HUDEP-2 (cell line): ENCODE results near the gene HTATIP2.
"Not testable (repeated sequence)": the region's sequence is repeated elsewhere in the genome, so short reads cannot be mapped to it uniquely, and the experiment has no call there.

Experiments
- DNase-seq, 76 experiments: peaks; one replicate each; lab custom pipeline; 2025; ENCODE audit not compliant: unreplicated experiment in 76 of 76; lab: John Stamatoyannopoulos, UW

Gene HTATIP2

GRCh38 chr11:20368438-20368837, 4.9 kb downstream of the HTATIP2 start:
- DNase-seq: peak in 4 of 76 experiments; percentile 9 to 45 (median 24)

GRCh38 chr11:20369826-20370225, 6.3 kb downstream of the HTATIP2 start:
- DNase-seq: no peak

GRCh38 chr11:20372081-20372626, 8.6 kb downstream of the HTATIP2 start:
- DNase-seq: no peak

GRCh38 chr11:20373147-20373546, 9.6 kb downstream of the HTATIP2 start:
- DNase-seq: no peak

- no peak for DNase-seq
Measured at GRCh38 chr11:20373568-20374209, 10.2 kb downstream of the HTATIP2 start.

GRCh38 chr11:20374741-20375300, 11.3 kb downstream of the HTATIP2 start:
- no peak for DNase-seq

- no peak for DNase-seq
Measured at GRCh38 chr11:20376162-20376730, 12.7 kb downstream of the HTATIP2 start.

GRCh38 chr11:20385996-20386395, 22.5 kb downstream of the HTATIP2 start:
- not testable (repeated sequence) for DNase-seq

- peak; percentile 14 to 98 (median 91) for DNase-seq
Measured at GRCh38 chr11:20387261-20388095, 24.0 kb downstream of the HTATIP2 start, which contains the start of gene PRMT3. PRMT3 (plus strand) TSS chr11:20387716; CDS start chr11:20387747, 31 bp downstream.

GRCh38 chr11:20388096-20389055, 24.9 kb downstream of the HTATIP2 start:
- DNase-seq: peak in 18 of 76 experiments; percentile 6 to 52 (median 30)

GRCh38 chr11:20397281-20397680, 33.8 kb downstream of the HTATIP2 start:
- peak in 31 of 76 experiments; percentile 5 to 60 (median 29) for DNase-seq

GRCh38 chr11:20399498-20399897, 36.0 kb downstream of the HTATIP2 start:
- no peak for DNase-seq

GRCh38 chr11:20403059-20403458, 39.5 kb downstream of the HTATIP2 start:
- DNase-seq: no peak

GRCh38 chr11:20406484-20406883, 43.0 kb downstream of the HTATIP2 start:
- DNase-seq: no peak

GRCh38 chr11:20407344-20407743, 43.8 kb downstream of the HTATIP2 start:
- no peak for DNase-seq

- DNase-seq: no peak
Measured at GRCh38 chr11:20415432-20415831, 51.9 kb downstream of the HTATIP2 start.

- peak in 1 of 76 experiments; percentile 1 for DNase-seq
Measured at GRCh38 chr11:20417771-20418170, 54.3 kb downstream of the HTATIP2 start.

GRCh38 chr11:20421946-20422345, 58.4 kb downstream of the HTATIP2 start:
- DNase-seq: no peak

- DNase-seq: no peak
Measured at GRCh38 chr11:20429216-20429615, 65.7 kb downstream of the HTATIP2 start.
